ENCODE results near the gene OR10A4. TPM values are rescaled to one million over a fixed set of nuclear protein-coding genes. Genes with fewer than 3 reads are reported as not detected.

The OR10A4 gene
- not detected in 5 replicates for total RNA-seq (2022; extraction: Qiagen RNA extraction; ENCODE audit: low read depth)

DNA sequence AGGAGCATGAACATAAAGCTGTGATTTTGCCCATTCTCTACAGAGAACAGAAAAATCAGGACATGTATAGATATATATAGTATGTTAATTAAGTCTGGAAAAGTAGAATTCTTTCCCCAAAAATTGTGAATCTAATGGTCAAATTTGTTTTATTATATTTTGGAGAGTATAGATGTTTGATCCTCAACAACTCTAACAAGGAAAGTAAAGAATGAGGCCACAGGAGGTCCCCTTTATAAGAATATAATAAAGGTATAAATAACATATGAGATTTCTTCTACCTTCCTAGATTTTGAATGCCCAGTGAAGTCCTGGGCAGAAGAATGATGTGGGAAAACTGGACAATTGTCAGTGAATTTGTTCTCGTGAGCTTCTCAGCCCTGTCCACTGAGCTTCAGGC lies at the start of gene OR10A4:
TSS of gene OR10A4 (plus strand) at position 301 of the 400 bp plus-strand sequence. CDS start at position 324, 23 bp downstream.

GRCh38 chr11:6845383-6845782 lies 31.0 kb upstream of the OR10A4 start, which contains the start of gene OR10A5:
TSS of gene OR10A5 (plus strand) at chr11:6845683. CDS start at chr11:6845683, 0 bp downstream.

DNA sequence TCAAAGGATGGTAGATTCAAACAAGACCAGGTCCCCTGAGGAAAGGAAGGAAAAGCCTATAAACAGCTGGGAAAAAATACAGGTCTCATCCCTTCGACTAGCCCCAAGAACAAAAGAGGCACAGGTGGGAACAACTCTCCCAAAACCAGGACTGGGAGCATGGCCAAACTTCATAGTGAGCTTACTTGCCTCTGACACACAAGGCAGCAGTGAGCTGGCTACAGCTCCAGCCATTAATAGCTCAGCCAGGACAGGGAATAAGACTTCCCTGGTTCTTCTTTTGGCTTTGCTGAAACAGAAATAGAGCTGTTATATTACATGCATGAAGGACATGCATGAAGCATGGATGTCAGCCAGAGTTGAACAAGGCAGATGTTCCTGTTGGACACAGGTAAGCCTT lies 13.5 kb upstream of the OR10A4 start, which contains the start of gene OR10A2:
TSS of gene OR10A2 (plus strand) at position 97 of the 400 bp plus-strand sequence. CDS start 6,698 bp downstream, outside the sequence.

GRCh38 chr11:6892400-6892799 lies 16.0 kb downstream of the OR10A4 start, which contains the start of gene OR2D2:
TSS of gene OR2D2 (minus strand) at chr11:6892500. CDS start at chr11:6892500, 0 bp downstream.

GRCh38 chr11:6920702-6921101 lies 44.3 kb downstream of the OR10A4 start, which contains the start of gene OR2D3:
TSS of gene OR2D3 (plus strand) at chr11:6921002. CDS start at chr11:6921002, 0 bp downstream.

GRCh38 chr11:6926208-6927029 lies 50.0 kb downstream of the OR10A4 start, which contains the start of gene ZNF215:
TSS of gene ZNF215 (plus strand) at chr11:6926426. CDS start at chr11:6932273, 5,847 bp downstream.

Other genes starting within 250 kb of the OR10A4 start
- gene DCHS1, start 220.8 kb upstream of the OR10A4 start, total RNA-seq (2022; extraction: Qiagen RNA extraction; ENCODE audit: low read depth): 0.09 to 0.14 TPM (median 0.11 TPM) in 5 replicates
- gene MRPL17, start 193.3 kb upstream of the OR10A4 start, total RNA-seq (2022; extraction: Qiagen RNA extraction; ENCODE audit: low read depth): 94.0 to 119 TPM (median 109 TPM) in 5 replicates
- gene OR2AG2, start 104.6 kb upstream of the OR10A4 start, total RNA-seq (2022; extraction: Qiagen RNA extraction; ENCODE audit: low read depth): 0.01 to 0.13 TPM in 2 of 5 replicates, not detected in the others
- not detected in 5 replicates for gene OR2AG1, start 93.6 kb upstream of the OR10A4 start, total RNA-seq (2022; extraction: Qiagen RNA extraction; ENCODE audit: low read depth)
- gene OR6A2, start 76.9 kb upstream of the OR10A4 start, total RNA-seq (2022; extraction: Qiagen RNA extraction; ENCODE audit: low read depth): not detected in 5 replicates
- not detected in 5 replicates for gene OR10A5, start 30.9 kb upstream of the OR10A4 start, total RNA-seq (2022; extraction: Qiagen RNA extraction; ENCODE audit: low read depth)
- gene OR10A2, start 13.6 kb upstream of the OR10A4 start, total RNA-seq (2022; extraction: Qiagen RNA extraction; ENCODE audit: low read depth): not detected in 5 replicates
- not detected in 5 replicates for gene OR2D2, start 15.9 kb downstream of the OR10A4 start, total RNA-seq (2022; extraction: Qiagen RNA extraction; ENCODE audit: low read depth)
- gene OR2D3, start 44.4 kb downstream of the OR10A4 start, total RNA-seq (2022; extraction: Qiagen RNA extraction; ENCODE audit: low read depth): not detected in 5 replicates
- gene ZNF215, start 49.8 kb downstream of the OR10A4 start, total RNA-seq (2022; extraction: Qiagen RNA extraction; ENCODE audit: low read depth): 0.99 to 1.4 TPM (median 1.3 TPM) in 5 replicates
- 0.59 to 1.1 TPM (median 0.95 TPM) in 5 replicates for gene ZNF214, start 143.7 kb downstream of the OR10A4 start, total RNA-seq (2022; extraction: Qiagen RNA extraction; ENCODE audit: low read depth)
- 0.05 TPM in 1 of 5 replicates, not detected in the others for gene NLRP14, start 143.9 kb downstream of the OR10A4 start, total RNA-seq (2022; extraction: Qiagen RNA extraction; ENCODE audit: low read depth)
- not detected in 5 replicates for gene RBMXL2, start 212.4 kb downstream of the OR10A4 start, total RNA-seq (2022; extraction: Qiagen RNA extraction; ENCODE audit: low read depth)

All from A549 treated with CpdA at 1 μM for 4 hours (cell line).